HG02973 (cell line): Measurements from ENCODE around the gene KRTAP20-2.

Experiments used
- ATAC-seq: cut with Tn5 transposase; IDR thresholded peaks from one replicate; pipeline ENCODE4 v1.9.1; 2021; ENCODE audit warnings: moderate library complexity; ENCODE audit not compliant: unreplicated experiment

The KRTAP20-2 gene

GRCh38 chr21:30634906-30635305 lies at the start of gene KRTAP20-2:
Gene KRTAP20-2, plus strand, starts transcription at chr21:30635206. Its CDS starts 58 bp downstream, at chr21:30635264.
- ATAC-seq, result no peak

DNA sequence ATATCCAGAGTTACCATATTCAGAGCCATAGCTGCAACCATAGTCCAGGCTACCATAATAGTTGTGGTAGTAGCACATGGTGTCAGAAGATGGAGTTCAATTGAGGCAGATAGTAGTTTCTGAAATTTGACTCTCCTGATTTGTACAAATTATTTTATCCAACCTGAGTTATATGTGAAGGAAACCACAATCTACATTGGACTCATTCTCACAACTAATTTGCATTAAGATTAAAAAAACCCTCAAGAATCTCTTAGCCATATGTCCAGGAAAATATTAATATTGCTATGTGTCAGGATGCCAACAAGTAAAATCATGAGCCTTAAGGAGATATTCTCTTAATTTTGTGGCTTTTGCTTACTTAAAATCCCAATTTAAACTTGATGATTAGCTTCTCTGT lies 44.7 kb upstream of the KRTAP20-2 start, which contains the start of gene KRTAP22-2:
KRTAP22-2 (minus strand) TSS at position 101 of the 400 bp plus-strand sequence.
- no peak for ATAC-seq

DNA sequence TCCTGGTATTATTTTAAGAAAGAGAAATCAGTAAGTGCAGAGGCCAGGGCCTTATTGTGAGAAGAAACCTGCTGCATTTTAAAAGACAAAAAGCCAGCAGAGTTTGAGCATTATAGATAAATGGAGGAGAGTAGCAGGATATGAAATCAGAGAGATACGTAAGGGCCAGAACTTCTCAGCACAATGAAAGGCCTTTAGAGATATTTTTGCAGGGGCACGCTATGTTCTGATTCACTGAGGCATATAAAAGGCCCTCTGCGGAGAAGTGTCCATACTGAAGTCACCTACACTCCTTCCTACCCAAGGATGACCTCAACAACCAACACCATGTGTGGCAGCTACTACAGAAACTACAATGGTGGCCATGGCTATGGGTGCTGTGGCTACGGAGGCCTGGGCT lies 42.9 kb upstream of the KRTAP20-2 start, which contains the start of gene KRTAP6-3:
KRTAP6-3 (plus strand) TSS at position 301 of the 400 bp plus-strand sequence; CDS start at position 307, 6 bp downstream.
- ATAC-seq, result no peak

- ATAC-seq, result no peak
Measured at GRCh38 chr21:30598802-30599201, 36.2 kb upstream of the KRTAP20-2 start, which contains the start of gene KRTAP6-2. Gene KRTAP6-2, minus strand, starts transcription at chr21:30598902. Its CDS starts 28 bp downstream, at chr21:30598874.

DNA sequence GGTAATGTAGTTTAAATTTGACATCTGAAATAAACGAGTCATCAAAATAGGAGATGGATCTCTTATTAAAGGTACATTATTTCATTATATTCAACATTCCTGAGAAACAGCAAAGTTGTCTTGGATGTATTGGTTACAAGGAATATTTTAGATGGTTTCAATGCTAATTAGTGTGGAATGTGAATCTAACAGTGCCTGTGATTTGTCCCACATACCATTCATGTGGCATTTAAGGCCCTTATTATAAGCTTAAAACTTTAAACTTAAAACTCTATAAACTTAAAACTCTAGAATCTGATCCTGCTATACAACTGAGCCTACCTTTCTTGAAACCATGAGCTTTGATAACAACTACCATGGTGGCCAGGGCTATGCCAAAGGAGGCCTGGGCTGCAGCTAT lies 34.2 kb upstream of the KRTAP20-2 start, which contains the start of gene KRTAP22-1:
KRTAP22-1 (plus strand) TSS at position 301 of the 400 bp plus-strand sequence.
- no peak for ATAC-seq

GRCh38 chr21:30605968-30606367 lies 29.0 kb upstream of the KRTAP20-2 start:
- no peak for ATAC-seq

- no peak for ATAC-seq
Measured at GRCh38 chr21:30612132-30612531, 22.9 kb upstream of the KRTAP20-2 start.

DNA sequence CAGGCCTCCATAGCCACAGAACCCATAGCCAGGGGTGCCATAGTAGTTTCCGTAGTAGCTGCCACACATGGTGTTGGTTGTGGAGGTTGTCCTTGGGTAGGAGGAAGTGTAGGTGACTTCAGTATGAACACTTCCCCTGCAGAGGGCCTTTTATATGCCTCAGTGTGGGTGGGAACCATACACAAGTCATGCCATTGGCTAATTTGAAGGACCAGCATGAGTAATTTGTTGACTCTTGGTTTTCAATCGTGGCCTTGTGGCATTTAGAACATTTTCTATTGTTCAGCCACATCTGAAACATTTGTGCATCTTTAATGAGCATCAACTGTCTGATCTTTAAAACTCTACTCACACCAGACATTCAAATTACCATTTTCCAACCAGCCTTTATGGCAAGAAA lies 21.2 kb upstream of the KRTAP20-2 start, which contains the start of gene KRTAP6-1:
KRTAP6-1 (minus strand) TSS at position 95 of the 400 bp plus-strand sequence; CDS start at position 69, 26 bp downstream.
- ATAC-seq, result no peak

- ATAC-seq, result no peak
Measured at GRCh38 chr21:30615199-30615598, 19.8 kb upstream of the KRTAP20-2 start.

DNA sequence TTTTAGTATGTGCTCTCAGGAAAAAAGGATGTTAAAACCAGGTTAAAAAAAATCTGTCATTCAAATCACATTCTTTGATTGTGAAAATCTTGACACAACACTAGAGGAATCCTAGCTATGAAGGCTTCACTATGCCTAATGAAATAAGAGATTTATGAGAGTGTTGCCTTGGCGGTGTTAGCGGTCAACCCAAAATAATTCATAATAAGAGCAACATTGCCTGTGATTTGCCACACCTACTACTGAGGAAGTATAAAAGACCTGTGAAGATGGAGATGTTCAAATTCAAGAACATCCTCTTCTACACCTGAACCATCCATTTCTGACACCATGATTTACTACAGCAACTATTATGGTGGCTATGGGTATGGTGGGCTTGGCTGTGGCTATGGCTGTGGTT lies 18.9 kb upstream of the KRTAP20-2 start, which contains the start of gene KRTAP20-1:
KRTAP20-1 (plus strand) TSS at position 301 of the 400 bp plus-strand sequence; CDS start at position 331, 30 bp downstream.
- ATAC-seq, result no peak

GRCh38 chr21:30620080-30620479 lies 14.9 kb upstream of the KRTAP20-2 start:
- no peak for ATAC-seq

DNA sequence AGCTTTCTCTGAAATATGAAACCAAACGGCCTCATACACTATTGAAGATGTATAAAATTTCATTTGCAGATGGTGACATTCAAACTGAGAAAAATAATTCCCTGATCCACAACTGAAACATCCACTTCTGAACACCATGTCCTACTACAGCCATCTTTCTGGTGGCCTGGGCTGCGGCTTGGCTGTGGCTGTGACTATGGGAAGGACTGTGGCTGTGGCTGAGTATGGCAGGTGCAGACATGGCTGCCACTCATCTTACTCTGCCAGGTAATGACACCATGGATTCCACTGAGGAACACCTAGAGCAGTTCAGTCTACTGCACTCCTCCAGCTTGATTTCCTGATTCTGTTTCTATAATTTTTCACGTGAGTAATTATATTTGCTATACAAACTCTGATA lies 14.5 kb upstream of the KRTAP20-2 start, which contains the start of gene KRTAP20-4:
KRTAP20-4 (plus strand) TSS at position 106 of the 400 bp plus-strand sequence.
- ATAC-seq, result no peak

GRCh38 chr21:30623362-30623761 lies 11.6 kb upstream of the KRTAP20-2 start:
- no peak for ATAC-seq

- no peak for ATAC-seq
Measured at GRCh38 chr21:30625449-30626165, 9.4 kb upstream of the KRTAP20-2 start.

GRCh38 chr21:30628109-30628508 lies 6.9 kb upstream of the KRTAP20-2 start:
- no peak for ATAC-seq

- no peak for ATAC-seq
Measured at GRCh38 chr21:30629200-30629599, 5.8 kb upstream of the KRTAP20-2 start.

GRCh38 chr21:30638686-30639085 lies 3.7 kb downstream of the KRTAP20-2 start:
- no peak for ATAC-seq

- no peak for ATAC-seq
Measured at GRCh38 chr21:30642564-30642963, 7.6 kb downstream of the KRTAP20-2 start, which contains the start of gene KRTAP20-3. Gene KRTAP20-3, plus strand, starts transcription at chr21:30642864.

- no peak for ATAC-seq
Measured at GRCh38 chr21:30646904-30647414, 12.0 kb downstream of the KRTAP20-2 start.

- ATAC-seq, result no peak
Measured at GRCh38 chr21:30652891-30653290, 17.9 kb downstream of the KRTAP20-2 start.

DNA sequence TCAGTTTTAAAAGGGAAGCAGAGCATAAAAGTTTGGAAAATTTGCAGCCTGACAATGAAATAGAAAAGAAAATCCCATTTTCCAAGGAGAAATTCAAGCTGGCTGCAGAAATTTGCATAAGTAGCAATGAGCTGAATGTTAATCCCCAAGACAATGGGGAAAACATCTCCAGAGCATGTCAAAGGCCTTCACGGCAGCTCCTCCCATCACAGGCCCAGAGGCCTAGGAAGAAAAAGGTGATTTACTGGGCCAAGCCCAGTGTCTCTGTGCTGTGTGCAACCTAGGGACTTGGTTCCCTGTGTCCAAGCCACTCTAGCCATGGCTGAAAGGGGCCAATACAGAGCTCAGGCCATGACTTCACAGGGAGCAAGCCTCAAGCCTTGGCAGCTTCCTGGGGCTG lies 33.8 kb downstream of the KRTAP20-2 start:
- no peak for ATAC-seq
